ACC112 (cell line): ENCODE results near the gene ARL4C.

Experiments used
- H2AFZ ChIP-seq: fragments of 200-600 bp; sonication (generic); one replicate; pipeline ENCODE4 v1.6.0; 2017; ENCODE audit warnings: antibody characterized with exemption, low read length; ENCODE audit not compliant: unreplicated experiment
- H3K27ac ChIP-seq: fragments of 200-600 bp; sonication (generic); 2 replicates; pipeline ENCODE4 v1.5.1; 2014; ENCODE audit warnings: low read depth, mild to moderate bottlenecking, antibody characterized with exemption, low read length, moderate library complexity
- H3K27me3 ChIP-seq: fragments of 200-600 bp; sonication (generic); 2 replicates; pipeline ENCODE4 v1.6.1; 2014; ENCODE audit warnings: mild to moderate bottlenecking, antibody characterized with exemption, low read length, moderate library complexity, mixed read lengths; ENCODE audit not compliant: insufficient read depth
- H3K36me3 ChIP-seq: fragments of 200-600 bp; sonication (generic); 2 replicates; pipeline ENCODE4 v1.6.1; 2016; ENCODE audit warnings: mild to moderate bottlenecking, antibody characterized with exemption, low read length, moderate library complexity, mixed read lengths; ENCODE audit not compliant: insufficient read depth
- H3K4me1 ChIP-seq: fragments of 200-600 bp; sonication (generic); one replicate; pipeline ENCODE4 v1.6.1; 2016; ENCODE audit warnings: low read length, mixed read lengths; ENCODE audit not compliant: insufficient read depth, unreplicated experiment, control insufficient read depth
- H3K4me3 ChIP-seq: fragments of 200-600 bp; sonication (generic); 2 replicates; pipeline ENCODE4 v1.5.1; 2014; ENCODE audit warnings: mild to moderate bottlenecking, low read depth, low read length
- H3K79me2 ChIP-seq: fragments of 200-600 bp; sonication (generic); one replicate; pipeline ENCODE4 v1.6.0; 2016; ENCODE audit warnings: low read length; ENCODE audit not compliant: control insufficient read depth, unreplicated experiment, insufficient read depth

The ARL4C gene

DNA sequence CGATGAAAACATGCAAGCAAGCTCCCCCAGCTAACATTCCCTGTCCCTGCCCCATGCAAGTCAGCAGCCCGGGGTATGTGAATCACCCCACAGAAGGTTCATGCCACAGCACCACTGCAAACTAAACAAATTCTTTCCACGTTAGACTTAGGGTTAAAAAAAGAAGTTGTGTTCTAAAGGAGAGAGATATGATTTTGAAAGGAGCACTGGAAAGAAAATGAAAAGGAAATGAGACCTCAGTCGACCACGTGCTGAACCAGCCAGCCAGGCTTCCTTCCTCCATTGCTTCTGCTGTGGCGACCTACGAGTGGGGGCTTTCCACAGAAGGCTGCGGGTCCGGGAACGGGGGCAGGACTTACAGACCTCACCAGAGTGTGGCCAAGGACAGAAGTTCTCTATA, 52.0 kb downstream of the ARL4C start:
- H3K79me2 ChIP-seq = no peaks in the 10 kb centered on the region
- peak overlapping the region; percentile 65 for H3K27ac ChIP-seq
- H2AFZ ChIP-seq = peak overlapping the region; percentile 80
- no peaks in the 10 kb centered on the region for H3K36me3 ChIP-seq
- peaks cover 23% of the 10 kb centered on the region for H3K4me1 ChIP-seq
- H3K4me3 ChIP-seq = no peak overlapping the region
- no peaks in the 10 kb centered on the region for H3K27me3 ChIP-seq

DNA sequence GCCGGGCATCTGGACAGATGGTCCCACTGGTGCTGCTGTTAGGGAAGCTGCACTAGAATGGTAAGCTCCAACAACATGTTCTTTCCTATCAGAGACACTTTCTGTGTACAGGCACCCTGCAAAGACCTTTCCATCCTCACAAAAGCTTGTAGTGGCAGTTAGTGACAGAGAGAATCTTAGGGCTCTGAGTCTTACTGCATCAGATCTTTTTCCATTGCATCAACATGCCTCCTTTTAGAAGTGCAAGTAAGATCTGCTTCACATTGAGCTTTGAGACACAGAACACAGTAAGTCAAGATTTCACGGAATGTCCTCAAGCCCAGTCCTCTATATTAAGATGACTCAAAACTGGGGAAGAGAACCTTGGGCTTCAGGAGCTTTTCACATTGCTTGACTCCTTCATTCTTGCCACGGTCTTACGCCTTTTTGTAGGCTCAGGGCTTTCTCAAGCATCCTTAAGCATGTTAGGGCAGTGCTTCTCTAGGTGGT, 52.6 kb downstream of the ARL4C start:
- Histone ChIP-seq H3K79me2 (no peaks in the 10 kb centered on the region), H3K4me3 (no peak overlapping the region), H3K4me1 (peaks cover 21% of the 10 kb centered on the region), H2AFZ (no peak overlapping the region), H3K27me3 (no peaks in the 10 kb centered on the region), H3K36me3 (no peaks in the 10 kb centered on the region), H3K27ac (no peak overlapping the region)
